GM06990 (cell line): ENCODE data around the gene AGBL4.

Source experiments
- DNase-seq: peaks from one replicate; pipeline ENCODE4 v3.0.0-alpha.2; 2011; ENCODE audit not compliant: insufficient read length; ENCODE audit errors: extremely low read depth
- H3K27me3 ChIP-seq: replicated peaks from 2 replicates; pipeline ENCODE4 v1.6.0; 2011; ENCODE audit warnings: low read length; ENCODE audit not compliant: control insufficient read depth, insufficient read depth
- H3K36me3 ChIP-seq: 2 replicates; pipeline ENCODE4 v1.5.1; 2011; ENCODE audit warnings: low read length; ENCODE audit not compliant: control insufficient read depth, insufficient read depth
- H3K4me3 ChIP-seq: replicated peaks from 2 replicates; pipeline ENCODE4 v1.5.1; 2011; ENCODE audit warnings: low read depth, mild to moderate bottlenecking, control low read depth, low read length
- TF ChIP-seq, protein P1 (sequence below): IDR thresholded peaks from 2 replicates; pipeline ENCODE4 v1.5.1; 2011; ENCODE audit warnings: low read length, control low read depth, mild to moderate bottlenecking, inconsistent platforms; ENCODE audit not compliant: insufficient read depth, poor library complexity, severe bottlenecking

The AGBL4 gene

DNA sequence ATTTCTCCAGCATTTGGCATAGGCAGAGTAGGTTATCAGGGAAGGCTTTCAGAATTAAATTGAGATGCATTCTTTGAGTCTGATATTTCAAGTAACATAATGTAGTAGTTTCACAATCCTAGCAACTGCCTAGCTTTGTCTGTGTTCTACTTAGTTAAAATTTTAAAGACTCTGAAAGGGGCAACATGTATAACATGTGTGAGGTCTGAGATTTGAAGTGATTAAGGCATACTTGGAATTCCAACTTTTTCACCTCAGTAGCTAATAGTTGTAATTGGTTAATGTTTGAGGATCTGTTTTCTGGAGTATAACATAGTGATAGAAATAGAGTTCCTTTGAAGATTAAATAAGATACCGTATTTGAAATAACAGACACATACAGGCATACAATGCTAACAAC lies 911.8 kb downstream of the AGBL4 start:
- DNase-seq = no peak
- Histone ChIP-seq H3K36me3 (no peaks in the 10 kb centered on the region), H3K4me3 (no peak overlapping the region), H3K27me3 (no peaks in the 10 kb centered on the region)
- TF ChIP-seq, protein P1, sequence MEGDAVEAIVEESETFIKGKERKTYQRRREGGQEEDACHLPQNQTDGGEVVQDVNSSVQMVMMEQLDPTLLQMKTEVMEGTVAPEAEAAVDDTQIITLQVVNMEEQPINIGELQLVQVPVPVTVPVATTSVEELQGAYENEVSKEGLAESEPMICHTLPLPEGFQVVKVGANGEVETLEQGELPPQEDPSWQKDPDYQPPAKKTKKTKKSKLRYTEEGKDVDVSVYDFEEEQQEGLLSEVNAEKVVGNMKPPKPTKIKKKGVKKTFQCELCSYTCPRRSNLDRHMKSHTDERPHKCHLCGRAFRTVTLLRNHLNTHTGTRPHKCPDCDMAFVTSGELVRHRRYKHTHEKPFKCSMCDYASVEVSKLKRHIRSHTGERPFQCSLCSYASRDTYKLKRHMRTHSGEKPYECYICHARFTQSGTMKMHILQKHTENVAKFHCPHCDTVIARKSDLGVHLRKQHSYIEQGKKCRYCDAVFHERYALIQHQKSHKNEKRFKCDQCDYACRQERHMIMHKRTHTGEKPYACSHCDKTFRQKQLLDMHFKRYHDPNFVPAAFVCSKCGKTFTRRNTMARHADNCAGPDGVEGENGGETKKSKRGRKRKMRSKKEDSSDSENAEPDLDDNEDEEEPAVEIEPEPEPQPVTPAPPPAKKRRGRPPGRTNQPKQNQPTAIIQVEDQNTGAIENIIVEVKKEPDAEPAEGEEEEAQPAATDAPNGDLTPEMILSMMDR = no peak

DNA sequence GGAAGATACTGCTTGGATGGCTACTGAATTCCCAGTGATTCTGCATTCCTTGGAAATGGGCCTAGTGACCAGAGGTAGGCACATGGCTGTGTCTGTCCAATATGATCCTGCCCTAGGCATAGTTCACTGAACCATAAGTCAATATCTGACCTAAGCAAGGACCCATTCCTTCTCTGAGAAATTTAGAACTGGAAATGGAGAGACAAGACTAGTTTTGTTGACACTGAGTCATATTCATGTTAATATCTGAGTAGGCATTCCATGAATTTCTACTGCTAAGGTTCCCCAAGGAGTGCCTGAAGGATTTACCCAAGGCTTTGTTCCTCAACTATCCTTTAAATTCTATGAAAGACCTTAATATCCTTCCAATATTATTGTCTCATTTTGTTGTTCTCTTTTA lies 917.3 kb downstream of the AGBL4 start:
- Histone ChIP-seq H3K27me3 (no peaks in the 10 kb centered on the region), H3K36me3 (no peaks in the 10 kb centered on the region), H3K4me3 (no peak overlapping the region)
- TF ChIP-seq, protein P1 = no peak
- DNase-seq = no peak

DNA sequence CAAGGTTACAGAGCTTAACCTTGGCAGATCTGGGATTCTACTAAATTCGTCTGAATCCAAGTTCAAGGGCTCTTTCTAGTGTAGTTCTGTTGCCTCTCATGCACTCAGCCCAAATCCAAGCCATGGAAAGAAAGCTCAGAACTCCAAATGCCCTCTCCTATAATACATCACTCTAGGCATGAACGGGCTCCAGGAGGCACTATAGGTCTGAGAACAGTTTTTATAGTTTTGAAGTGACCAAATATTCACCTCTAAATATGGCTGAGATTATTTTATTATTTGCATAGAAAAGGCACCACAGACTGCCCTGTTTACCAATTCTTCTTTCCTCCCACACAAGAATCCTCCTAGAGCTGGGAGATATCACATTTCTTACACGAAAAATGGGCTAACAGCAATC lies 919.2 kb downstream of the AGBL4 start:
- H3K36me3 ChIP-seq = no peaks in the 10 kb centered on the region
- no peaks in the 10 kb centered on the region for H3K27me3 ChIP-seq
- DNase-seq = no peak
- TF ChIP-seq, protein P1 = peak; percentile 14
- no peak overlapping the region for H3K4me3 ChIP-seq

DNA sequence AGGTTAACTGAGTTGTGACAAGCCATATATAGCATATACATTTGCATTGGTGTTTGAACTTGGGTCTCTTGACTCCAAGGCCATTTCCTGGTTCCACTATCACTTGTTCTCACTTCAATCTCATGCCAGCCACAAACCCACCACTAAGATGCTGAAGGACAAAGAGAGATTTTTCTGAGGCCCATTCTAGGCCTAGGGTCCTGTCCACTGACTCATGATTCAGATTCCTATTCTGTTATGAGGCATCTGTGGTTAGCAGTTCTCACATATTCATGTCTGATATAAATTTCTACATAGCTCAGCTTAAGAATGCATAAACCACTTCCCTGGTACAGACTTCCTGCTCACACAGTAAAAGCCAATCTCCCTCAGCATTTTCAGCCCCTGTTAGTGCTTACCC lies 921.0 kb downstream of the AGBL4 start:
- no peak overlapping the region for H3K4me3 ChIP-seq
- H3K27me3 ChIP-seq = no peaks in the 10 kb centered on the region
- H3K36me3 ChIP-seq = no peaks in the 10 kb centered on the region
- TF ChIP-seq, protein P1 = no peak
- DNase-seq = no peak

DNA sequence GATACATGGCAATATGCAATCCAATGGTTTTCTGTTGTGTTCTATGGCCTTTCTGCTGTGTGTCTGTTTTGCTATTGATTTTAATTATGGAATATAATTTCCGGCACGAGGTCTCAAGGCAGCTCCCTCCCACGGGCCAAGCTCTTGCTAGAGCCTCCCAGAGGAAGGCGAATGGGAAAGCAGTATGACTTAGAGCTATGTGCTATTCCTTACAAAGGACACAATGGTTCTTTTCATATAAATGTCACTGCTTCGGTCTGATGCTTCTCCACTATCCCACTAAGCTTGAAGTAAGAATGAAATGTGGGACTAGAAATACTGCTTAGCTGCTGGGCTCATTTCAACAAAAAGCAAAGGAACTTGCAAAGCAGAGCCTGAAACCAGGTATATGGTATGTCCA lies 924.9 kb downstream of the AGBL4 start:
- H3K4me3 ChIP-seq = no peak overlapping the region
- no peak for DNase-seq
- TF ChIP-seq, protein P1 = no peak
- H3K27me3 ChIP-seq = no peaks in the 10 kb centered on the region
- H3K36me3 ChIP-seq = no peaks in the 10 kb centered on the region

DNA sequence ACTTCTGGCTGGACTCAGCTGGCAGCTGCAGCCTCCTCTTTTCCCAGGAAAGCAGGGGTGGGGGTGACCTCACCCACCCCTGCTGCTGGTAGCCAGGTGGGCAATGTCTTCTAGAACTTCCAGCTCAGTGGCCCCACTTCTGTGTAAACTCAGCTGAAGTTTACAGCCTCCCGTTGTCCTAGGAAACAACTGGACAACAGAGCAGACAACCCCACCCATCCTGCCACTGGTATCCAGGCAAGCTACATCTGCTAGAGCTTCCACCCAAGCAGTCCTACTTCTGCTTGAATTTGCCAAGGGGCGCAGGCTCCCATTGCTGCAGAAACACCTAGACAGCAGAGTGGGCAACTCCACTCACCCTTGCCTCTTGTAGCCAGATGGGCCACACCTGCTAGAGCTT lies 937.4 kb downstream of the AGBL4 start:
- no peaks in the 10 kb centered on the region for H3K36me3 ChIP-seq
- TF ChIP-seq, protein P1 = no peak
- H3K4me3 ChIP-seq = no peak overlapping the region
- no peak for DNase-seq
- H3K27me3 ChIP-seq = no peaks in the 10 kb centered on the region
